HepG2 (cell line): ENCODE data around the gene TMEM154. TPM values are rescaled to one million over a fixed set of nuclear protein-coding genes. Genes with fewer than 3 reads are reported as not detected.

Source experiments
- ATAC-seq: fragments of 200-7000 bp; cut with Tn5 transposase; 3 replicates; pipeline ENCODE4 v1.9.1; 2020; ENCODE audit warnings: mild to moderate bottlenecking, moderate library complexity
- BruUV-seq: library from RNA; stranded (reverse); fragments of 400-500 nt; replicated peaks from 2 replicates; lab custom pipeline; 2021; lab: Mats Ljungman, UMichigan
- CTCF ChIA-PET: fragments of 300-600 bp; formaldehyde crosslinking; extraction: SDS; loops from one replicate; lab custom pipeline; 2021; ENCODE audit warnings: low total read pairs, inconsistent platforms, low intra/inter-chr PET ratio; lab: Yijun Ruan, JAX
- POLR2A ChIA-PET: fragments of 350-600 bp; sonication (Branson Sonifier 250); formaldehyde crosslinking; loops from one replicate; lab custom pipeline; 2020; ENCODE audit warnings: antibody characterized with exemption, inconsistent platforms; lab: Yijun Ruan, JAX
- DNase-seq: peaks from one replicate; pipeline ENCODE4 v3.0.0-alpha.2; 2015; ENCODE audit warnings: low spot score
- FAIRE-seq: peaks from 3 replicates; lab custom pipeline; 2011; peaks lifted over from hg19 to GRCh38; lab: Jason Lieb, UNC
- H2AFZ ChIP-seq: one replicate; pipeline ENCODE4 v1.6.1; 2011; ENCODE audit warnings: low read length, inconsistent platforms
- H3K27ac ChIP-seq: fragments of 300-600 bp; 3 replicates; pipeline ENCODE4 v1.8.0; 2011; ENCODE audit warnings: mixed run types, mild to moderate bottlenecking, mixed read lengths, low read length, inconsistent platforms; ENCODE audit not compliant: insufficient read depth; ENCODE audit errors: extremely low read length
- H3K27me3 ChIP-seq, 2 experiments: fragments of 200-600 bp in 1 of 2; 2 replicates in 1 of 2; 3 replicates in 1 of 2; pipeline versions ENCODE4 v1.6.0 to v1.8.0; 2011; ENCODE audit warnings: low read length in 2 of 2, mild to moderate bottlenecking in 2 of 2, moderate library complexity in 2 of 2, inconsistent platforms in 1 of 2; ENCODE audit not compliant: insufficient read depth in 2 of 2, control insufficient read depth in 1 of 2
- H3K36me3 ChIP-seq, 2 experiments: fragments of 200-600 bp in 1 of 2; replicated peaks in 1 of 2; 2 replicates in 1 of 2; 3 replicates in 1 of 2; pipeline versions ENCODE4 v1.5.1 to v1.8.0; 2011; ENCODE audit warnings: low read length in 2 of 2, inconsistent platforms in 1 of 2; ENCODE audit not compliant: insufficient read depth in 2 of 2, control insufficient read depth in 1 of 2
- H3K4me1 ChIP-seq: 2 replicates; pipeline ENCODE4 v1.5.1; 2012; ENCODE audit warnings: low read length, inconsistent platforms; ENCODE audit not compliant: insufficient read depth
- H3K4me2 ChIP-seq: 2 replicates; pipeline ENCODE4 v1.6.0; 2011; ENCODE audit warnings: low read depth, low read length, inconsistent platforms
- H3K4me3 ChIP-seq, 3 experiments: fragments of 200-600 bp in 1 of 3; sonication (generic), shearing (Covaris generic) in 1 of 3; replicated peaks in 1 of 3; 2 replicates each; pipeline ENCODE4 v1.5.1; 2011 to 2016; ENCODE audit warnings: low read length in 3 of 3, inconsistent platforms in 2 of 3, low read depth in 2 of 3, mild to moderate bottlenecking in 2 of 3, control low read depth in 1 of 3, mixed read lengths in 1 of 3; ENCODE audit not compliant: insufficient read depth in 1 of 3
- H3K79me2 ChIP-seq: one replicate; pipeline ENCODE4 v1.6.1; 2011; ENCODE audit warnings: low read length, inconsistent platforms; ENCODE audit not compliant: insufficient read depth
- H3K9ac ChIP-seq: 2 replicates; pipeline ENCODE4 v1.6.0; 2011; ENCODE audit warnings: mild to moderate bottlenecking, low read depth, low read length, inconsistent platforms; ENCODE audit not compliant: insufficient read depth
- H3K9me3 ChIP-seq: 2 replicates; pipeline ENCODE4 v1.5.1; 2012; ENCODE audit warnings: mild to moderate bottlenecking, low read length
- H4K20me1 ChIP-seq: 2 replicates; pipeline ENCODE4 v1.6.0; 2011; ENCODE audit warnings: inconsistent platforms, mild to moderate bottlenecking, low read length, moderate library complexity; ENCODE audit not compliant: insufficient read depth
- FOXP1 ChIP-seq, 2 experiments: fragments of 450-650 bp in 1 of 2; IDR thresholded peaks; 2 replicates each; pipeline ENCODE4 v1.6.1; 2017 to 2018; ENCODE audit warnings: antibody characterized with exemption in 1 of 2
- HMG20B ChIP-seq: conservative IDR thresholded peaks from 2 replicates; pipeline ENCODE4 v1.6.1; 2016; ENCODE audit warnings: missing genetic modification reagents, missing compliant biosample characterization
- IRF2 ChIP-seq: IDR thresholded peaks from 2 replicates; pipeline ENCODE4 v1.6.1; 2018; ENCODE audit warnings: missing genetic modification reagents, missing compliant biosample characterization
- KLF11 ChIP-seq: IDR thresholded peaks from 2 replicates; pipeline ENCODE4 v1.6.1; 2016; ENCODE audit warnings: missing compliant biosample characterization
- RBAK ChIP-seq: sonication (generic); formaldehyde crosslinking; IDR thresholded peaks from 2 replicates; pipeline ENCODE4 v1.5.1; 2020; ENCODE audit warnings: mild to moderate bottlenecking, missing genetic modification reagents
- SIX4 ChIP-seq: sonication (generic); formaldehyde crosslinking; IDR thresholded peaks from 2 replicates; pipeline ENCODE4 v1.4.0; 2020; ENCODE audit warnings: missing genetic modification reagents
- SMAD3 ChIP-seq: sonication (generic); formaldehyde crosslinking; IDR thresholded peaks from 2 replicates; pipeline ENCODE4 v1.4.0; 2020; ENCODE audit warnings: missing genetic modification reagents
- SP1 ChIP-seq, 2 experiments: fragments of 450-650 bp in 1 of 2; sonication (generic) in 1 of 2; formaldehyde crosslinking in 1 of 2; IDR thresholded peaks; 2 replicates each; pipeline versions ENCODE4 v1.4.0 to v1.6.1; 2016 to 2020; ENCODE audit warnings: missing genetic modification reagents in 1 of 2
- ZMYM4 ChIP-seq: sonication (generic); formaldehyde crosslinking; IDR thresholded peaks from 2 replicates; pipeline ENCODE4 v1.8.1; 2023; ENCODE audit warnings: mild to moderate bottlenecking, missing genetic modification reagents
- ZNF333 ChIP-seq: sonication (generic); formaldehyde crosslinking; IDR thresholded peaks from 2 replicates; pipeline ENCODE4 v1.4.0; 2020; ENCODE audit warnings: mild to moderate bottlenecking, missing genetic modification reagents, borderline replicate concordance
- ZSCAN20 ChIP-seq: sonication (generic); formaldehyde crosslinking; IDR thresholded peaks from 2 replicates; pipeline ENCODE4 v1.4.0; 2020; ENCODE audit warnings: missing genetic modification reagents, mild to moderate bottlenecking, borderline replicate concordance
- WGBS: methylation state at CpG from one replicate; pipeline ENCODE4 v1.1.6; 2017; ENCODE audit warnings: low lambda C conversion rate; 5-methylcytosine and 5-hydroxymethylcytosine counted together
- in situ Hi-C: cut with HindIII; loops from 2 replicates; pipeline ENCODE4 v1.10.0; 2017; ENCODE audit warnings: low pct_unique_long_range_greater_than_20kb; ENCODE audit not compliant: extremely low pct_ligation_motif_present
- intact Hi-C: fragments of 100-400 bp; cut with micrococcal nuclease; formaldehyde crosslinking; loops from one replicate; pipeline ENCODE4 v1.10.0; 2022; ENCODE audit not compliant: unreplicated experiment
- polyA plus RNA-seq, 8 experiments: library from polyadenylated mRNA; depleted of rRNA in 3 of 8; stranded (reverse) in 7 of 8; unstranded in 1 of 8; fragments of >200 nt; fragmentation: Illumina TruSeq in 4 of 8; extraction: Trizol in 4 of 8; gene quantifications; 2 replicates each; pipeline versions ENCODE4 v1.2.1 to v1.2.3, GENCODE V29; 2011 to 2016; ENCODE audit warnings: low read depth in 4 of 8, missing spikeins in 1 of 8, mixed read lengths in 1 of 8; ENCODE audit not compliant: insufficient read depth in 1 of 8
- total RNA-seq, 5 experiments: library from RNA; depleted of rRNA; stranded (reverse); fragments of >200 nt; fragmentation: Illumina TruSeq; extraction: Trizol; gene quantifications; 2 replicates each; pipeline ENCODE4 v1.2.3, GENCODE V29; 2016; ENCODE audit warnings: low read depth in 1 of 5
- TF ChIP-seq, protein P1 (sequence below): sonication (generic); formaldehyde crosslinking; IDR thresholded peaks from 2 replicates; pipeline ENCODE4 v1.4.0; 2020; ENCODE audit warnings: missing genetic modification reagents, low read depth, mild to moderate bottlenecking, borderline replicate concordance
- TF ChIP-seq, protein P2 (sequence below): sonication (generic); formaldehyde crosslinking; IDR thresholded peaks from 2 replicates; pipeline ENCODE4 v1.4.0; 2020; ENCODE audit warnings: missing genetic modification reagents
- TF ChIP-seq, protein P3 (sequence below): sonication (generic); formaldehyde crosslinking; IDR thresholded peaks from 2 replicates; pipeline ENCODE4 v1.5.1; 2020; ENCODE audit warnings: missing genetic modification reagents, mild to moderate bottlenecking, borderline replicate concordance

Gene TMEM154
- total and polyA plus RNA-seq, 2 of the 13 experiments (the other 11 are each of a cell fraction or from before 2014, with no cell fraction given) = 0.03 TPM; not detected in 1

DNA sequence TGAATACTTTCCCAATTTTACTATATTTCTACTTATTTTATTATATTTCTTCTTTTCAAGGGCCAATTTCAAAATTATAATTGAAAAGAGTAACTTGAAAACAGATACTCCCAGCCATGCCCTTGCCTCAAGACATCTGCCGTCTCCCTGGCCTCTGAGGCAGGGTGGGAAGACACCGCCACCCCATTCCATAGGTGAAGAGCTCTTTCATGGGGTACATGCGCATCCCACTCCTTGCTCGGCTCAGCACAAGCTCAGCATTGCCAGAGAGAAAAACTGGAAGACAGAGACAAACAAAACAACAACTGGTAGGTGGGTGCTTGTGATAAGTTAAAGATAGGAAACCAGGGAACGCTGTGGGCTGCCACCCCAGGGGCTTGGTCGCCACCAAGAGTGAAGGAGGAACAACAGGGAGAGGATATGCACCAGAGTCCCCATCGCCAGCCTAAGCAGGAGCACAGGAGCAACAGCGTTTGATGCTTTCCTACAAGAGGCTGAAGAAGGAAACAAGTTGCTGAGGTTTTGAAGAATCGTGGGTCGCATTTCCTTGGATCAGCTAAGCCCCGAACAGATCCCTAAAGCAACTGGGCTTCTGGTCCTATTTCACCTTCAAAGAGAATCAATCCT, 11.3 kb downstream of the TMEM154 start:
- FAIRE-seq = no peak
- ChIA-PET POLR2A (no interaction called here), CTCF (no interaction called here)
- Histone ChIP-seq H3K27ac (no peak overlapping the region), H3K4me2 (no peak overlapping the region), H3K4me1 (no peaks in the 10 kb centered on the region), H3K9ac (no peak overlapping the region), H3K27me3 (peaks cover 0 to 5% of the 10 kb centered on the region in 2 experiments; a peak in 2 of 5 replicates), H2AFZ (no peak overlapping the region), H3K36me3 (no peaks in the 10 kb centered on the region), H3K4me3 (no peak overlapping the region), H3K9me3 (no peaks in the 10 kb centered on the region), H3K79me2 (no peaks in the 10 kb centered on the region), H4K20me1 (no peaks in the 10 kb centered on the region)
- BruUV-seq = no TSS peak
- no peak for DNase-seq
- intact Hi-C loops (no loop called here), in situ Hi-C loops (no loop called here)
- TF ChIP-seq, protein P1, sequence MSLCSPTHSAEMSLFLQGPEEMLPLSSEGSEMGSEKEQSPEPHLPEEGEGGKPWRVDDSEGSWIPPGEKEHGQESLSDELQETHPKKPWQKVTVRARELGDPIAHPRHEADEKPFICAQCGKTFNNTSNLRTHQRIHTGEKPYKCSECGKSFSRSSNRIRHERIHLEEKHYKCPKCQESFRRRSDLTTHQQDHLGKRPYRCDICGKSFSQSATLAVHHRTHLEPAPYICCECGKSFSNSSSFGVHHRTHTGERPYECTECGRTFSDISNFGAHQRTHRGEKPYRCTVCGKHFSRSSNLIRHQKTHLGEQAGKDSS = no peak
- no peak for TF ChIP-seq ZSCAN20 (CRISPR knock-in tag)
- TF ChIP-seq SP1 (IDR thresholded peaks at IDR 0.05) = no peak
- TF ChIP-seq SP1 (CRISPR knock-in tag; IDR thresholded peaks at IDR 0.05) = no peak
- no peak for TF ChIP-seq SIX4 (CRISPR knock-in tag)
- TF ChIP-seq, protein P2, sequence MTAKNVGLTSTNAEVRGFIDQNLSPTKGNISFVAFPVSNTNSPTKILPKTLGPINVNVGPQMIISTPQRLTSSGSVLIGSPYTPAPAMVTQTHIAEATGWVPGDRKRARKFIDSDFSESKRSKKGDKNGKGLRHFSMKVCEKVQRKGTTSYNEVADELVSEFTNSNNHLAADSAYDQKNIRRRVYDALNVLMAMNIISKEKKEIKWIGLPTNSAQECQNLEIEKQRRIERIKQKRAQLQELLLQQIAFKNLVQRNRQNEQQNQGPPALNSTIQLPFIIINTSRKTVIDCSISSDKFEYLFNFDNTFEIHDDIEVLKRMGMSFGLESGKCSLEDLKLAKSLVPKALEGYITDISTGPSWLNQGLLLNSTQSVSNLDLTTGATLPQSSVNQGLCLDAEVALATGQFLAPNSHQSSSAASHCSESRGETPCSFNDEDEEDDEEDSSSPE (CRISPR knock-in tag) = no peak
- no peak for TF ChIP-seq RBAK (CRISPR knock-in tag)
- no peak for TF ChIP-seq ZNF333 (CRISPR knock-in tag)
- no peak for TF ChIP-seq KLF11
- no peak for TF ChIP-seq IRF2
- no peak for TF ChIP-seq FOXP1 (IDR thresholded peaks at IDR 0.05)
- TF ChIP-seq FOXP1 (CRISPR knock-in tag; IDR thresholded peaks at IDR 0.05) = no peak
- TF ChIP-seq, protein P3, sequence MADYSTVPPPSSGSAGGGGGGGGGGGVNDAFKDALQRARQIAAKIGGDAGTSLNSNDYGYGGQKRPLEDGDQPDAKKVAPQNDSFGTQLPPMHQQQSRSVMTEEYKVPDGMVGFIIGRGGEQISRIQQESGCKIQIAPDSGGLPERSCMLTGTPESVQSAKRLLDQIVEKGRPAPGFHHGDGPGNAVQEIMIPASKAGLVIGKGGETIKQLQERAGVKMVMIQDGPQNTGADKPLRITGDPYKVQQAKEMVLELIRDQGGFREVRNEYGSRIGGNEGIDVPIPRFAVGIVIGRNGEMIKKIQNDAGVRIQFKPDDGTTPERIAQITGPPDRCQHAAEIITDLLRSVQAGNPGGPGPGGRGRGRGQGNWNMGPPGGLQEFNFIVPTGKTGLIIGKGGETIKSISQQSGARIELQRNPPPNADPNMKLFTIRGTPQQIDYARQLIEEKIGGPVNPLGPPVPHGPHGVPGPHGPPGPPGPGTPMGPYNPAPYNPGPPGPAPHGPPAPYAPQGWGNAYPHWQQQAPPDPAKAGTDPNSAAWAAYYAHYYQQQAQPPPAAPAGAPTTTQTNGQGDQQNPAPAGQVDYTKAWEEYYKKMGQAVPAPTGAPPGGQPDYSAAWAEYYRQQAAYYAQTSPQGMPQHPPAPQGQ (CRISPR knock-in tag) = no peak
- TF ChIP-seq ZMYM4 (CRISPR knock-in tag) = no peak
- TF ChIP-seq SMAD3 (CRISPR knock-in tag) = no peak
- TF ChIP-seq HMG20B = no peak
- no peak for ATAC-seq
- WGBS = 63% methylated on average over 11 of the region's 11 CpGs
